Fibroblast of upper back skin (primary cell): ENCODE measurements around the gene ASIC3.
A peak's percentile ranks its signal among the peaks of the same experiment; 100 is the strongest.
"Not testable (repeated sequence)": the region's sequence is repeated elsewhere in the genome, so short reads cannot be mapped to it uniquely, and the experiment has no call there.

Source experiments
- DNase-seq: peaks from one replicate; pipeline ENCODE4 v3.0.0-alpha.2; 2013

Gene ASIC3

DNA sequence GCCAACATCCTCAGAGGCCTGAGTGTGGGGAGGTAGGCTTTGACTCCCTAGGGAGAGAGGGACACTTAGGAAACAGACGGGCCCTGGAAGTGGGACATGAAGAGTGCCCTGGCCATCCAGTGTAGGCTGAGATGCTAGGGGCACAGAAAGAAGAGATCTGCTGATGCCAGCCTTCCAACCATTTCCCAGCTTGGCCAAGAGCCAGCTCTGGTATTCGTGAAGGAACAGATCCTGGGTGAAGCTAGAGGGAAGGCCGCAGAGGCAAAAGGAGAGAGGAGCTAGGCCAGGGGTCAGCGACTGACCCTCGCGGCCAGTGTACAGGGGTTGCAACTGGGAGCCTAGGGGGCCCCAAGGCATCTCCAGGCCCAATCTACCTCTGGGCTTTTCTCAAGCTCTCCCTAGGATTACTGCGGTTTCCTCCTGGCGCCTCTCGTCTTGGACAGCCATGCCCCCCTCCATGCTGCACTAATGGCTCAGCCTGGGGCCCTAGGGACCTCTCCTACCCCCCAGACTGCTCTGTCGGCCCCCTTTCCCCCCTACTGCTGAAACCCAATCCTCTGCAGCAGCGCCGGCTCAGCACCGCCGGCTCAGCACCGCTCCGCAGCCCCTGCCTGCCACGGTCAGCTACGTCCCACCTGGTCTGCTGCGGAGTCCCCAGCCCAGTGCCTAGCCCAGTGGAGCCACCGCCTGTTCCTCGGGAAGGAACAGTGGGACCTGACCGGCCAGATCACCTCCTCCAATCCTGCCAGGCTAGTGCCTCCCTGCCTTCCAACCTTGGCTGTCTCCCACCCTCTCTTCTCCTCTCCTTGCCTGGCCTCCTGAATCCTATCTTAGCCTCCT, at the start of gene ASIC3:
TSS of gene ASIC3 (plus strand) at position 556 of the 840 bp plus-strand sequence. CDS start 355 bp downstream, outside the sequence.
- no peak for DNase-seq

DNA sequence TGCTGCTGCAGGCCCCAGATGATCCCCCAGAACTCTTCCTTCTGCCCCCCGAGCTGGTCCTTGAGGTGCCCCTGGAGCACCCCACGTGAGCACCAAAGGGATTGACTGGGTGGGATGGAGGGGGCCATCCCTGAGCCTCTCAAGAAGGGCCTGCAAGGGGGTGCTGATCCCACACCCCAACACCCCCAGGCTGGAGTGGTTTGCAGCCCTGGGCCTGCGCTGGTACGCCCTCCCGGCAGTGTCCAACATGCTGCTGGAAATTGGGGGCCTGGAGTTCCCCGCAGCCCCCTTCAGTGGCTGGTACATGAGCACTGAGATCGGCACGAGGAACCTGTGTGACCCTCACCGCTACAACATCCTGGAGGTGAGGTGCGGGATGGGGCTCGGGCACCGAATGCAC, 49.3 kb upstream of the ASIC3 start:
- no peak for DNase-seq

DNA sequence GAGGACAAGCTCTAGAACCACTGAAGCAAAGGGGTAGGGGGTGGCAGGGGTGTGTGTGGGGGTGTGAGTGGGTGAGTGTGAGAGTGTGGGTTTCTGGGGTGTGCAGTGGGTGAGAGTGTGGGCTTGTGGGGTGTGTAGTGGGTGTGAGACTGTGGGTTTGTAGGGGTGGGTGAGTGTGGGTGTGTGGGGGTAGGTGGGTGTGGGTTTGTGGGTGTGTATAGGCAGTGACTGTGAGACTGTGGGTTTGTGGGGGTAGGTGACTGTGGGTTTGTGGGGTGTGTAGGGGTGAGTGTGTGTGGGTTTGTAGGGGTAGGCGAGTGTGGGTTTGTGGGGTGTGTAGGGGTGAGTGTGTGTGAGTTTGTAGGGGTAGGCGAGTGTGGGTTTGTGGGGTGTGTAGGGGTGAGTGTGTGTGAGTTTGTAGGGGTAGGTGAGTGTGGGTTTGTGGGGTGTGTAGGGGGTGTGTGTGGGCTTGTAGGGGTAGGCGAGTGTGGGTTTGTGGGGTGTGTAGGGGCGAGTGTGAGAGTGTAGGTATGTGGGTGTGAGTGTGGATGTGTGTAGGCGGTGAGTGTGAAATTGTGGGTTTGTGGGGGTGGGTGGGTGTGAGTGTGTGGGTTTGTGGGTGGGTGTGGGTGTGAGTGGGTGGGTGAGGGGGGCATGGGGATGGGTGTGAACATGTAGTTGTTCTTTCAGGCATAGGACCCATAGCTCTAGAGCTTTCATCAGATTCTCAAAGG, 48.7 kb upstream of the ASIC3 start:
- DNase-seq: no peak

DNA sequence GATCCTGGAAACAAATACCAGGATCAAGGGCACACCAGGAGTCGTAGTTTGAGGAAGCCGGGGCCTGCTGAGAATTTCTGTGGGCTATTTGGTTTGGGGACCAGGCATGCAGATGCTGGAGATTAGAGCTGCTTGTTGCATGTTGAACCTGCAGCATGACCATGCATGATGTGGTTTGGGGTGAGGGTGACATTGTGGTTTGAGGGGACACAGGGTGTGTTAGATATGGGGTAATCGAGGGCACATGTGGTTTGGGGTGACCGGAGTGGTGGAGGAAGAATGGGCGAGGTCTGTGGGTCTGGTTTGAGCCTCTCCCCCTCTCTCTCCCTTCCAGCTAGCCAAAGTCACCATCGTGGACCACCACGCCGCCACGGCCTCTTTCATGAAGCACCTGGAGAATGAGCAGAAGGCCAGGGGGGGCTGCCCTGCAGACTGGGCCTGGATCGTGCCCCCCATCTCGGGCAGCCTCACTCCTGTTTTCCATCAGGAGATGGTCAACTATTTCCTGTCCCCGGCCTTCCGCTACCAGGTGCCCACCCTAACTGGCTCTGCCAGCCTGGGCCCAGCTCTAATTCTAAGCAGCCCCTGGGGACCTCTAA, 47.3 kb upstream of the ASIC3 start:
- DNase-seq: no peak

DNA sequence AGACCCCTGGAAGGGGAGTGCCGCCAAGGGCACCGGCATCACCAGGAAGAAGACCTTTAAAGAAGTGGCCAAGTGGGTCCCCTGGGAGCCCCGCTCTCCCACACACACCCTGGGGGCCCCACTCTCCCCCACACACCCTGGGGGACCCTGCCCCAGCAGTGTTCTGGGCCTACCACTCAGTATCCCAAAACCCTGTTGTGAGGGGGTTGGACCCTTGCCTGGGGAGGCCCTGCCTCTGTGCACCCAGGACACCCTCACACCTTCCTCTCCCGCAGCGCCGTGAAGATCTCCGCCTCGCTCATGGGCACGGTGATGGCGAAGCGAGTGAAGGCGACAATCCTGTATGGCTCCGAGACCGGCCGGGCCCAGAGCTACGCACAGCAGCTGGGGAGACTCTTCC, 46.8 kb upstream of the ASIC3 start:
- no peak for DNase-seq

DNA sequence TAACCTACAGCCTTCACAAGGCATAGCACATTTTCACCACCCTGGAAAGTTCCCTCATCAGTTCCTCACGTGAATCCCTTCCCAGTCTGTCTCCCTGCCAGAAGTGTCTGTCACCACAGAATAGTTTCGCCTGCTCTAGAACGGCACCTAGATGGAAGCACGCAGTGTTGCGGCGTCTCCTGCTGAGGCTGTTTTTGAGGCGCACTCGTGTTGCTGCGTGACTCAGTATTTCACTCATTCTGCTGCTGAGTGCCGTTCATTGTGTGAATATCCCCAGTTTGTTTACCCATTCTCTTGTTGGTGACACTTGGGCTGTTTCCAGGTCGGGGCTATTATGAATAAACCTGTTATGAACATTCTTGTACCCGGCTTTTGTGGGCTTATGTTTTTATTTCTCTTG, 44.8 kb upstream of the ASIC3 start:
- no peak for DNase-seq

DNA sequence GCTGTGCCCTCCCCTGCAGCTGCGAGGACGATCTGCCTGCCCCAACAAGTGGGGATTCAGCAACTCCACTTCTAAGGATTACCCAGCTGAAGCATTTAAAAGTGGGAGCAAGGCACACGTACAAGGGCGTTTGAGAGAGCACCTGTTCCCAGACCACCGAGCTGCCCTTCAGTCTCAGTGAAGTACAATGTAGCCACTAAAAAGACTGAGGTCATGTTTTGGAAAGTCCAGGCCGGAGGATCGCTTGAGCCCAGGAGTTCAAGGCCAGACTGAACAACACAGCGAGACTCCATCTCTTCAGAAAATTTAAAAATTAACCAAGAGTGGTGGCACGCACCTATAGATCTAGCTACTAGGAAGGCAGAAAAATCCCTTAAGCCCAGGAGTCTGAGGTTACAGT, 42.8 kb upstream of the ASIC3 start:
- DNase-seq: no peak

DNA sequence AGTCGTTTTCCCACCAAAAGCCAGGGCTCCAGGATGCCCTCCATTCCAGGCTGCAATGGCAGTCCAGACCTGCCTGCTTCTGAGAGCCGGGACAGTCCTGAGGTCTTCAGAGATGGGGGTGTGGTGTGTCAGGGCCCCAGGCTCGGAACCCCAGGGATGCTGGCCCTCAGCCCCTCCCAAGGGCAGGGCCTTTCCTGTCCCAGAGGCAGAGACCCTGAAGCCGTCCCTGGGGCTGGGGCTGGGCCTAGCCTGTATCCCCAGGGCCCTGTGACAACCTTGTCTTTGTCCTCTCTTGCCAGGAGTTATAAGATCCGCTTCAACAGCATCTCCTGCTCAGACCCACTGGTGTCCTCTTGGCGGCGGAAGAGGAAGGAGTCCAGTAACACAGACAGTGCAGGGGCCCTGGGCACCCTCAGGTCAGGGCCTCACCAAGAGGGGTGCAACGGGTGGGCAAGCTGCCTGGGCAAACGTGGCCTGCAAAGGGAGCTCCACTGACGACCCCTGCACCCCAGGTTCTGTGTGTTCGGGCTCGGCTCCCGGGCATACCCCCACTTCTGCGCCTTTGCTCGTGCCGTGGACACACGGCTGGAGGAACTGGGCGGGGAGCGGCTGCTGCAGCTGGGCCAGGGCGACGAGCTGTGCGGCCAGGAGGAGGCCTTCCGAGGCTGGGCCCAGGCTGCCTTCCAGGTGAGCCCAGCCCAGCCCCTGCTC, 41.6 kb upstream of the ASIC3 start:
- DNase-seq: no peak

DNA sequence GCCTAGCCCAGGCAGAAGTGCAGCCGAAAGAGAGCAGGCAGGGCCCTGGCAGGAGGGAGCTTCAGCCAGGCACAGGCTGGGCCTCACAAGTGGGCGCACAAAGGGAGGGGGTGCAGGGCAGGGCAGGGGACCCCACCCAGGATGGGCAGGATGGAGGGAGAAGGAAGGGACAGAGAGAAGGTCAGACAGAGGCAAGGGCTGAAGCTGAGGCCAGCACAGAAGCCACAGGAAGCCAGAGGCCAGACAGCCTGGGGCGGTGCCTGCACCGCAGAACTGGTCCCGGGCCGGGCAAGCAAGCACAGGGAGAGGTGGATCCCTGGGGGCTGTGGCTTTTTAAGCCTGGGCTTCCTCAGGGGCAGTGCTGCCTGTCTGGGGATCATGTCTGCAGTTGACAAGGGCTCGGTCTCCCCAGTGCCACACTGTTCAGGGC, 40.8 kb upstream of the ASIC3 start:
- DNase-seq: no peak

DNA sequence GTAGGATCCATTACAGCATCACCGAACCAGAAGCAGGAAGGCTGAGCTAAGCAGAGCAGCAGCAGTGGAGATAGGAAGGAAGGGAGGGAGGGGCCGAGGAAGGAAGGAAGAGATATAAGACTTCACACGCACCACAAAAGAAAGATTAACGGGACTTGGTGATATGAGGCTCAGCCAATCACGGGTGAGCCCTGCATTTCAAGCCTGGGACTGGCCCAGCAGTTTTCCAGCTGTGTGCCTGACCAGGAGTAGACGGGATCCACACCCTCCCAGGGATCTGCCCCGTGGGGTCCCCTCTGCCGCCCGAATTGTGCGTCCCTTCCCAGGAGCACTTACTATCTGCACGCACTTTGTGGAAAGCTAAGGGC, 40.2 kb upstream of the ASIC3 start:
- DNase-seq: no peak

DNA sequence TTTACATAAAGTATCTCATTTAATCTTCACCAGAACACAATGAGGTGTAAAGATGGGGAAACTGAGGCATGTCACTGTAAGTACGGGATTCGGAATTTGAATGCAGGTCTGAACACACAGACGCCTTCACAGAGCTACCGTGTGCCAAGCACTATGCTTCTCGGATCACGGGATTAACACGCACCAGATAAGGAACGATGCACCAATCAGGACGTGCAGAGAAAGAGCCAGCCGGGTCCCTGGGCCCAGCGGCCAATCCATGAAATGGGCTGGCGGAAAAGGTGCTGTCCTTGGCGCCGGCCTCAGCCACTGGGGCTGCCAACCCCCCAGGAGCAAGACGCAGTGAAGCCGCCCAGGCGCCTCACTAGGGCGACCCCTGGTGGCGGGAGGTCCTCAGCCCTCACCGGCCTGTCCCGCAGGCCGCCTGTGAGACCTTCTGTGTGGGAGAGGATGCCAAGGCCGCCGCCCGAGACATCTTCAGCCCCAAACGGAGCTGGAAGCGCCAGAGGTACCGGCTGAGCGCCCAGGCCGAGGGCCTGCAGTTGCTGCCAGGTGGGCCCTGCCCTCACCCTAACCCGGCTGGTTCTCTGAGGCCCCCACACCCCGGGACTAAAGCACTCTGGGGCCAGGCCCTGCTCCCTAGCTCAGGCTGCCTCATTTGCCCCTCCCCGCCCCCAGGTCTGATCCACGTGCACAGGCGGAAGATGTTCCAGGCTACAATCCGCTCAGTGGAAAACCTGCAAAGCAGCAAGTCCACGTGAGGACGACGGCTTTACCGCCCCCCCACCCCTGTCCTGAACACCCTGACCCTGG, 39.6 kb upstream of the ASIC3 start:
- peak; percentile 44 for DNase-seq

DNA sequence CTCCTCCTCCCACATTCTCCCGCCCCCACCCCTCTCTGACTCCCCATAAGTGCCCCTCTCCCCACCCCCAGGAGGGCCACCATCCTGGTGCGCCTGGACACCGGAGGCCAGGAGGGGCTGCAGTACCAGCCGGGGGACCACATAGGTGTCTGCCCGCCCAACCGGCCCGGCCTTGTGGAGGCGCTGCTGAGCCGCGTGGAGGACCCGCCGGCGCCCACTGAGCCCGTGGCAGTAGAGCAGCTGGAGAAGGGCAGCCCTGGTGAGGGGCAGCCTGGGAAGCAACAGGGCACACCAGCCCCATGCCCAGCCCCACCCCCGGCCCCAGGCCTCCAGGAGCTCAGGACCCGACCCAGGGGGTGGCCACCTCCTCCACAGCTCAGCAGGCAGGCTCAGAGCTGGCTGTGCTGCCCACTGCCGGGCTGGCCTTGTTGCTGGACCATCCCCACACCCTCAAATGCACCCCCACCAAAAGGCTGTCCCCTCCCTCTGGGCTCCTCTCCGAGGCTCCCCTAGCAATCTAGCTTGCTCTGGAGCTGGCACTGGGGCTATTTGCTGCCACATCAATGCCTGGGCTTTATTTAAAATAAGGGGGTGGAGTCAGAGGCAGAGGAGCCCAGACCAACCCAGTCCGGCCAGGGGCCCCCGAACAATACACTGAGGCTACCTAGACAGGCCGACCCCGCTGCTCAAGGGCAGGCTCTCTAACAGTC, 38.8 kb upstream of the ASIC3 start:
- no peak for DNase-seq

DNA sequence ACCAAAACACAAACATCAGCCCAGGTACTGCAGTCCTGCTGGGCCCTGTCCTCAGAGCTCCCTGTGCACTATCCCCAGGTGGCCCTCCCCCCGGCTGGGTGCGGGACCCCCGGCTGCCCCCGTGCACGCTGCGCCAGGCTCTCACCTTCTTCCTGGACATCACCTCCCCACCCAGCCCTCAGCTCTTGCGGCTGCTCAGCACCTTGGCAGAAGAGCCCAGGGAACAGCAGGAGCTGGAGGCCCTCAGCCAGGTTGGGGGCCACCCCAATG, 38.4 kb upstream of the ASIC3 start:
- no peak for DNase-seq

DNA sequence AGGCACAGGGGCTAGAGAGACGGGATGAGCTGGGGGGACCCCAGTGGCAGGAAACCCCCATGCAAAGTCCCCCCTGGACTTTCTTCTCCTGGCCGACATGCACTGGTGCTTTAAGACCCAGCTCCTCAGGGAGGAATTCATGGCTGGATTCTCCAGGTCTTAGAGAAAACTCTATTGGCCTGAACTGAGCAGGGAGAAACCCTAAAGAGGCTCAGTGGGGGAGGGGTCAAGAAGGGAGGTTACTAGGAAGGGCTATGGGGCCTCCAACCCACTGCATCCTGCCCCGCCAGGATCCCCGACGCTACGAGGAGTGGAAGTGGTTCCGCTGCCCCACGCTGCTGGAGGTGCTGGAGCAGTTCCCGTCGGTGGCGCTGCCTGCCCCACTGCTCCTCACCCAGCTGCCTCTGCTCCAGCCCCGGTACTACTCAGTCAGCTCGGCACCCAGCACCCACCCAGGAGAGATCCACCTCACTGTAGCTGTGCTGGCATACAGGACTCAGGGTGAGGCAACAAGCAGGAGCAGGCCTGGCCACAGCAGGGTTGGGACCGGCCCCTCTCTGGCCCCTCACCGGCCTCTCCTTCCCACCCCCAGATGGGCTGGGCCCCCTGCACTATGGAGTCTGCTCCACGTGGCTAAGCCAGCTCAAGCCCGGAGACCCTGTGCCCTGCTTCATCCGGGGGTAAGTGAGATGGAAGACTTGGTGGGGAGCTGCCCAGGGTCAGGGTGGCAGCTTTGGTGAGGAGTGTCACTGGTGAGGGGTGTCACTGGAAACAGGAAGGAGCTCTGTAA, 37.8 kb upstream of the ASIC3 start:
- peak; percentile 66 for DNase-seq

DNA sequence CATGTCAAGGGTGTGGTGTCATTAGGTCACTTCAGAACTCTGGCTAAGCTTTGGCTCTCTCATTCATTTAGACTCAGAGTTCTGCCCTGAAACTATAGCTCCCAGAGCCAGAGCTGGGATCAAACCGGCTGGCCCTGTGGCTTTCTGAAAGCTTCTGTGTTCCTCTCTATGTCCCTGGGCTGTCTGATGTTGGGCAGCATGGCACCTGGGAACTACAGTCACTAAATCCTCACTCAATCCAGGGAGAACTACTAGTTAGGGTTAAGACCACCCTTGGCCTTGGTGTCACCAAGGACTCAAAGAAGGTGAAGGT, 37.3 kb upstream of the ASIC3 start:
- DNase-seq: no peak

DNA sequence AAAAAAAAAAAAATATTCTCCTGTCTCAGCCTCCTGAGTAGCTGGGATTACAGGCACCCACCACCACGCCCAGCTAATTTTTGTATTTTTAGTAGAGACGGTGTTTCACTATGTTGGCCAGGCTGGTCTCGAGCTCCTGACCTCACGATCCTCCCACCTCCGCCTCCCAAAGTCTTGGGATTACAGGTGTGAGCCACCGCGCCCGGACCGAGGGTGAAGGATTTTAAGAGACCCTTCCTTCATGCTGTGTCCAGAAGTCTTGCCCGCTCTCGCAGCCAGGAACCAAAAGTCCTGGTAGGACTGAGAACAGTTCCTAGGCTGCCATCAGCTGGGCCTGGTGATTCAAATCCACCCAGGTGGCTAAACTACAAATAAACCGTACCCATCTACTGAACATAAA, 36.7 kb upstream of the ASIC3 start:
- not testable (repeated sequence) for DNase-seq

DNA sequence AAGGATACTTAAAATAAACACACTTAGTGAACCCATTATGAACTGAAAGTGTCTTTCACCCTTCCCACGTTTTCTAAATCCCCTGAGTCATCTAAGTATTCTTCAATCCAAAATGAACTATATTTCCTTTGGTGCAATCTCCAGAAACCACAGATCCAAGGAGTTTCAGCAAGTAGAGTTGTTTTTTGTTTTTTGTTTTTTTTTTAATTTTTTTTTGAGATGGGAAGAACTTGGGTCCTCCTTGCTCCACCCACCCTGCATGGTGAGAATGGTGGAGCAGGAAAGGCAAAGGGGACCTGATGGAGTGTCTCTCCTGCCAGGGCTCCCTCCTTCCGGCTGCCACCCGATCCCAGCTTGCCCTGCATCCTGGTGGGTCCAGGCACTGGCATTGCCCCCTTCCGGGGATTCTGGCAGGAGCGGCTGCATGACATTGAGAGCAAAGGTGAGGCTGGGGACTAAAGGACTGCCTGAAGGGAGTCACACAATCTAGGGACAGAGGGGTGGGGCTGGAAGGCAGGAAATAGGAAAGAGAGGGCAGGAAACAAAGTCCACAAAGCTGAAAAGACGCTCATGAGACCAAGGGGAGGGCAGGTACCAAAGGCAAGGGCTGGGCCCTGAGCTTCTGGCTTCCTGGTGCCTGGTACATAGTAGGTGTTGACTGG, 36.2 kb upstream of the ASIC3 start:
- DNase-seq: no peak

DNA sequence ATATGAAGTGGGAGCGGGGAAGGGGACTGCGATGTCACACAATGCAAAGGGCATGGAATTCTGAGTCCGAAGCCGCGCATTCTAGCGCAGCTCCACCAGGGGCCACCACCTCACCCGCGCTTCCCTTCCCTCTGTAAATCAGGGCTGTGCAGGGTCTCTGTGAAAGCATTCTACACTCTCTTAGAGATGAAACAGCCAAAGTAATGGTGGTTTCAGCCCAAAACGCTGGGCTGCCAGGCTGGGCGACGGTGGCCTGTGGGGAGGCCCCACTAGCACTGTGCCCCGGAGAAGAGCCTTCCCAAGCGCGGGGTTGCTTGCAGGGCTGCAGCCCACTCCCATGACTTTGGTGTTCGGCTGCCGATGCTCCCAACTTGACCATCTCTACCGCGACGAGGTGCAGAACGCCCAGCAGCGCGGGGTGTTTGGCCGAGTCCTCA, 35.4 kb upstream of the ASIC3 start:
- DNase-seq: peak; percentile 52

DNA sequence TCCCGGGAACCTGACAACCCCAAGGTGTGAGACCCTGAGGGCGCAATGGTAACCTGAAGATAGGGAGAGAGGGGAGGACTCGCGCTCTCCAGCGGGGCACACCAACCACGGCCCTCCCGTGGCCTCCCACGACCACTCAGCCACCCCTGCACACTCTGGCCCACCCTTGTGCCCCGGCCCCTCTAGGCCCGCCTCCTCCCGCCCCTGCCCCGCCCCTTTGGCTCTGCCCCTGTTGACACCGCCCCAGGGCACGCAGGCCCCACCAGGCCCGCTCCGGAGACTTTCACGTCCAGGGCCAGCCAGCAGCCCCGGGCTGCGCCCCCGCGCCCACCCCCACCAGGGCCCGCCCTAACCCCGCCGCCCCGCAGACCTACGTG, 35.0 kb upstream of the ASIC3 start:
- DNase-seq: no peak

DNA sequence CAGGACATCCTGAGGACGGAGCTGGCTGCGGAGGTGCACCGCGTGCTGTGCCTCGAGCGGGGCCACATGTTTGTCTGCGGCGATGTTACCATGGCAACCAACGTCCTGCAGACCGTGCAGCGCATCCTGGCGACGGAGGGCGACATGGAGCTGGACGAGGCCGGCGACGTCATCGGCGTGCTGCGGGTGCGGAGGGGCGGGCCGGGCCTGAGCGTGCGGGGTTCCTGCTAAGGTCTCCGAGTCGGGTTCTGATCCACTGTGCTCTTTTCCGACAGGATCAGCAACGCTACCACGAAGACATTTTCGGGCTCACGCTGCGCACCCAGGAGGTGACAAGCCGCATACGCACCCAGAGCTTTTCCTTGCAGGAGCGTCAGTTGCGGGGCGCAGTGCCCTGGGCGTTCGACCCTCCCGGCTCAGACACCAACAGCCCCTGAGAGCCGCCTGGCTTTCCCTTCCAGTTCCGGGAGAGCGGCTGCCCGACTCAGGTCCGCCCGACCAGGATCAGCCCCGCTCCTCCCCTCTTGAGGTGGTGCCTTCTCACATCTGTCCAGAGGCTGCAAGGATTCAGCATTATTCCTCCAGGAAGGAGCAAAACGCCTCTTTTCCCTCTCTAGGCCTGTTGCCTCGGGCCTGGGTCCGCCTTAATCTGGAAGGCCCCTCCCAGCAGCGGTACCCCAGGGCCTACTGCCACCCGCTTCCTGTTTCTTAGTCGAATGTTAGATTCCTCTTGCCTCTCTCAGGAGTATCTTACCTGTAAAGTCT, 34.4 kb upstream of the ASIC3 start:
- DNase-seq: peak; percentile 70
